H1 (cell line): ENCODE results near the gene ALPI. TPM values are rescaled to one million over a fixed set of nuclear protein-coding genes. Genes with fewer than 3 reads are reported as not detected.

Source experiments
- CBX8 ChIP-seq: fragments of 300-800, 300-1000 bp; sonication (generic); IDR thresholded peaks from 2 replicates; pipeline ENCODE4 v1.7.1; 2016; ENCODE audit warnings: low read depth, low read length, borderline replicate concordance
- CEBPB ChIP-seq: IDR thresholded peaks from 2 replicates; pipeline ENCODE4 v1.6.1; 2012; ENCODE audit warnings: low read depth, low read length
- FOSL1 ChIP-seq: IDR thresholded peaks from 2 replicates; pipeline ENCODE4 v1.6.1; 2011; ENCODE audit warnings: mild to moderate bottlenecking, low read depth, low read length, moderate library complexity; ENCODE audit not compliant: insufficient read depth
- KDM4A ChIP-seq: IDR thresholded peaks from one replicate; pipeline ENCODE4 v1.7.1; 2012; ENCODE audit warnings: low read depth, mild to moderate bottlenecking, moderate library complexity, low read length, inconsistent platforms; ENCODE audit not compliant: severe bottlenecking
- POLR2A ChIP-seq, 2 experiments: IDR thresholded peaks; 1 replicate in 1 of 2; 2 replicates in 1 of 2; pipeline ENCODE4 v1.6.1; 2011; ENCODE audit warnings: low read depth in 2 of 2, low read length in 2 of 2, mild to moderate bottlenecking in 2 of 2; ENCODE audit errors: control extremely low read depth in 1 of 2
- POLR2AphosphoS5 ChIP-seq: IDR thresholded peaks from 2 replicates; pipeline ENCODE4 v1.6.1; 2011; ENCODE audit warnings: low read depth, low read length
- SP2 ChIP-seq: IDR thresholded peaks from 2 replicates; pipeline ENCODE4 v1.6.1; 2012; ENCODE audit warnings: mild to moderate bottlenecking, low read length, inconsistent platforms
- polyA plus RNA-seq, 7 experiments: library from polyadenylated mRNA; depleted of rRNA in 3 of 7; stranded (reverse) in 5 of 7; unstranded in 2 of 7; fragments of >200 nt in 5 of 7; fragments of 200-250 nt in 2 of 7; gene quantifications; 1 replicate in 5 of 7; 2 replicates in 1 of 7; 4 replicates in 1 of 7; pipeline versions ENCODE4 v1.2.1 to v1.2.3, GENCODE V29; 2011 to 2013; ENCODE audit warnings: missing spikeins in 2 of 7, mixed read lengths in 2 of 7
- total RNA-seq: library from RNA; stranded (reverse); fragmentation: NEBNext Ultra II Directional; extraction: Animal tissue kit (Norgen Biotek cat#: 25700); gene quantifications from 2 replicates; pipeline ENCODE4 v1.2.1, GENCODE V29; 2021
- TF ChIP-seq, protein P1 (sequence below): fragments of 300-600 bp; sonication (generic); IDR thresholded peaks from 2 replicates; pipeline ENCODE4 v1.7.1; 2012; ENCODE audit warnings: low read length, moderate library complexity, mild to moderate bottlenecking, inconsistent platforms; ENCODE audit not compliant: insufficient replicate concordance

The ALPI gene
- total and polyA plus RNA-seq, 2 of the 8 experiments (the other 6 are each of a cell fraction or from before 2014, with no cell fraction given): not detected

DNA sequence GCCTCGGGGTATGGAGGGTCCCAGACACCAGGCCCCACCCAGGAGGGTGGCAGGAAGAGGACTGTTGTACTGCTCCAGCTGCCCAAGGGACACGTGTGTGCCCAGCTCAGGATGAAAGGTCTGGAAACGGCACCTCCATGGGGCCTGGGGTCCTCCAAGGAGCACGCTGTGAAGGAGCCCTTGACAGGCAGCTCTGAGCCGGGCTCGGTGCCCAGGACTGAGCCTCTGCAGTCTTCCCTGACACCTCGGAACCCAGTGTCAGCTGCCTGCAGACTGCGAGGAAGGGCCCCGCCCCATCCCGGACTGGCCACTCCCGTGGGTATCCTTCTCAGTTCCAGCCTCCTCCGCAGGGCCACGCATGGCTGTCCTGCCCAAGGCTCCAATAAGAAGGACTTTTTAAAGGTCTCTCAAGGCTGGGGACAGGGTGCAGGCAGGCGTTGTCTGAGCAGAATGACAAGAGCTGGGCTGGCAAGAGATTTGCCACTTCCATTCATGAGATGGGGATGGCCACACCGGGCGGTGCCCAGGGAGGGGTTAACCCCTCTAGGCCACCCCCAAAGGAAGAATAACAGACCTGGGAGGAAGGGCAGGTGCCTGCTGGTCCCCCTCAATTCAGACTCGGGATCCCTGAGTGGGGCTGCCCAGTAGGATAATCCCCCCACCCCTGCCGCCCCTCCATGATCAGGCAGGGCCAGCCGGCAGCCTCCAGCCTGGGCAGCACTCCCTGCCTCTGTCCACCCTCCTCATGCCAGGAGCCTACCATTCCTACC lies 22.8 kb downstream of the ALPI start (continued):
- TF ChIP-seq CEBPB (no peak), FOSL1 (no peak), KDM4A (no peak), POLR2AphosphoS5 (no peak), CBX8 (no peak), SP2 (no peak), POLR2A (IDR thresholded peaks at IDR 0.05; ENCODE audit: control extremely low read depth in 1 of 2, low read depth in 2 of 2, low read length in 2 of 2) (no peak)
- TF ChIP-seq, protein P1, sequence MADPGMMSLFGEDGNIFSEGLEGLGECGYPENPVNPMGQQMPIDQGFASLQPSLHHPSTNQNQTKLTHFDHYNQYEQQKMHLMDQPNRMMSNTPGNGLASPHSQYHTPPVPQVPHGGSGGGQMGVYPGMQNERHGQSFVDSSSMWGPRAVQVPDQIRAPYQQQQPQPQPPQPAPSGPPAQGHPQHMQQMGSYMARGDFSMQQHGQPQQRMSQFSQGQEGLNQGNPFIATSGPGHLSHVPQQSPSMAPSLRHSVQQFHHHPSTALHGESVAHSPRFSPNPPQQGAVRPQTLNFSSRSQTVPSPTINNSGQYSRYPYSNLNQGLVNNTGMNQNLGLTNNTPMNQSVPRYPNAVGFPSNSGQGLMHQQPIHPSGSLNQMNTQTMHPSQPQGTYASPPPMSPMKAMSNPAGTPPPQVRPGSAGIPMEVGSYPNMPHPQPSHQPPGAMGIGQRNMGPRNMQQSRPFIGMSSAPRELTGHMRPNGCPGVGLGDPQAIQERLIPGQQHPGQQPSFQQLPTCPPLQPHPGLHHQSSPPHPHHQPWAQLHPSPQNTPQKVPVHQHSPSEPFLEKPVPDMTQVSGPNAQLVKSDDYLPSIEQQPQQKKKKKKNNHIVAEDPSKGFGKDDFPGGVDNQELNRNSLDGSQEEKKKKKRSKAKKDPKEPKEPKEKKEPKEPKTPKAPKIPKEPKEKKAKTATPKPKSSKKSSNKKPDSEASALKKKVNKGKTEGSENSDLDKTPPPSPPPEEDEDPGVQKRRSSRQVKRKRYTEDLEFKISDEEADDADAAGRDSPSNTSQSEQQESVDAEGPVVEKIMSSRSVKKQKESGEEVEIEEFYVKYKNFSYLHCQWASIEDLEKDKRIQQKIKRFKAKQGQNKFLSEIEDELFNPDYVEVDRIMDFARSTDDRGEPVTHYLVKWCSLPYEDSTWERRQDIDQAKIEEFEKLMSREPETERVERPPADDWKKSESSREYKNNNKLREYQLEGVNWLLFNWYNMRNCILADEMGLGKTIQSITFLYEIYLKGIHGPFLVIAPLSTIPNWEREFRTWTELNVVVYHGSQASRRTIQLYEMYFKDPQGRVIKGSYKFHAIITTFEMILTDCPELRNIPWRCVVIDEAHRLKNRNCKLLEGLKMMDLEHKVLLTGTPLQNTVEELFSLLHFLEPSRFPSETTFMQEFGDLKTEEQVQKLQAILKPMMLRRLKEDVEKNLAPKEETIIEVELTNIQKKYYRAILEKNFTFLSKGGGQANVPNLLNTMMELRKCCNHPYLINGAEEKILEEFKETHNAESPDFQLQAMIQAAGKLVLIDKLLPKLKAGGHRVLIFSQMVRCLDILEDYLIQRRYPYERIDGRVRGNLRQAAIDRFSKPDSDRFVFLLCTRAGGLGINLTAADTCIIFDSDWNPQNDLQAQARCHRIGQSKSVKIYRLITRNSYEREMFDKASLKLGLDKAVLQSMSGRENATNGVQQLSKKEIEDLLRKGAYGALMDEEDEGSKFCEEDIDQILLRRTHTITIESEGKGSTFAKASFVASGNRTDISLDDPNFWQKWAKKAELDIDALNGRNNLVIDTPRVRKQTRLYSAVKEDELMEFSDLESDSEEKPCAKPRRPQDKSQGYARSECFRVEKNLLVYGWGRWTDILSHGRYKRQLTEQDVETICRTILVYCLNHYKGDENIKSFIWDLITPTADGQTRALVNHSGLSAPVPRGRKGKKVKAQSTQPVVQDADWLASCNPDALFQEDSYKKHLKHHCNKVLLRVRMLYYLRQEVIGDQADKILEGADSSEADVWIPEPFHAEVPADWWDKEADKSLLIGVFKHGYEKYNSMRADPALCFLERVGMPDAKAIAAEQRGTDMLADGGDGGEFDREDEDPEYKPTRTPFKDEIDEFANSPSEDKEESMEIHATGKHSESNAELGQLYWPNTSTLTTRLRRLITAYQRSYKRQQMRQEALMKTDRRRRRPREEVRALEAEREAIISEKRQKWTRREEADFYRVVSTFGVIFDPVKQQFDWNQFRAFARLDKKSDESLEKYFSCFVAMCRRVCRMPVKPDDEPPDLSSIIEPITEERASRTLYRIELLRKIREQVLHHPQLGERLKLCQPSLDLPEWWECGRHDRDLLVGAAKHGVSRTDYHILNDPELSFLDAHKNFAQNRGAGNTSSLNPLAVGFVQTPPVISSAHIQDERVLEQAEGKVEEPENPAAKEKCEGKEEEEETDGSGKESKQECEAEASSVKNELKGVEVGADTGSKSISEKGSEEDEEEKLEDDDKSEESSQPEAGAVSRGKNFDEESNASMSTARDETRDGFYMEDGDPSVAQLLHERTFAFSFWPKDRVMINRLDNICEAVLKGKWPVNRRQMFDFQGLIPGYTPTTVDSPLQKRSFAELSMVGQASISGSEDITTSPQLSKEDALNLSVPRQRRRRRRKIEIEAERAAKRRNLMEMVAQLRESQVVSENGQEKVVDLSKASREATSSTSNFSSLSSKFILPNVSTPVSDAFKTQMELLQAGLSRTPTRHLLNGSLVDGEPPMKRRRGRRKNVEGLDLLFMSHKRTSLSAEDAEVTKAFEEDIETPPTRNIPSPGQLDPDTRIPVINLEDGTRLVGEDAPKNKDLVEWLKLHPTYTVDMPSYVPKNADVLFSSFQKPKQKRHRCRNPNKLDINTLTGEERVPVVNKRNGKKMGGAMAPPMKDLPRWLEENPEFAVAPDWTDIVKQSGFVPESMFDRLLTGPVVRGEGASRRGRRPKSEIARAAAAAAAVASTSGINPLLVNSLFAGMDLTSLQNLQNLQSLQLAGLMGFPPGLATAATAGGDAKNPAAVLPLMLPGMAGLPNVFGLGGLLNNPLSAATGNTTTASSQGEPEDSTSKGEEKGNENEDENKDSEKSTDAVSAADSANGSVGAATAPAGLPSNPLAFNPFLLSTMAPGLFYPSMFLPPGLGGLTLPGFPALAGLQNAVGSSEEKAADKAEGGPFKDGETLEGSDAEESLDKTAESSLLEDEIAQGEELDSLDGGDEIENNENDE: no peak
